T-helper 9 cell (primary cell): Measurements from ENCODE around the gene C8A.

Source experiments
- DNase-seq: peaks from one replicate; pipeline ENCODE4 v3.0.0-alpha.2; 2020

The C8A gene

GRCh38 chr1:56897150-56898004 lies 42.8 kb downstream of the C8A start:
- no peak for DNase-seq

- no peak for DNase-seq
These were observed 43.4 kb downstream of the C8A start for GRCh38 chr1:56898005-56898373.

GRCh38 chr1:56898879-56899278 lies 44.3 kb downstream of the C8A start:
- no peak for DNase-seq

GRCh38 chr1:56901716-56902115 lies 47.1 kb downstream of the C8A start:
- DNase-seq: no peak

GRCh38 chr1:56903778-56904177 lies 49.2 kb downstream of the C8A start:
- no peak for DNase-seq

- no peak for DNase-seq
These were observed 50.2 kb downstream of the C8A start for GRCh38 chr1:56904663-56905397.

GRCh38 chr1:56905667-56906066 lies 51.1 kb downstream of the C8A start:
- no peak for DNase-seq

GRCh38 chr1:56908619-56909221 lies 54.1 kb downstream of the C8A start:
- DNase-seq: no peak

- DNase-seq: no peak
These were observed 55.9 kb downstream of the C8A start for GRCh38 chr1:56910441-56910985.

GRCh38 chr1:56911098-56911938 lies 56.7 kb downstream of the C8A start:
- DNase-seq: no peak

- DNase-seq: no peak
These were observed 57.7 kb downstream of the C8A start for GRCh38 chr1:56912325-56912724.

- DNase-seq: no peak
These were observed 61.4 kb downstream of the C8A start for GRCh38 chr1:56915960-56916359.

GRCh38 chr1:56916630-56917029 lies 62.0 kb downstream of the C8A start:
- DNase-seq: no peak

GRCh38 chr1:56917356-56917755 lies 62.8 kb downstream of the C8A start:
- no peak for DNase-seq

- no peak for DNase-seq
These were observed 66.0 kb downstream of the C8A start for GRCh38 chr1:56920591-56921001.

- no peak for DNase-seq
These were observed 66.9 kb downstream of the C8A start for GRCh38 chr1:56921479-56921878.

- no peak for DNase-seq
These were observed 67.5 kb downstream of the C8A start for GRCh38 chr1:56922070-56922469.

- no peak for DNase-seq
These were observed 67.9 kb downstream of the C8A start for GRCh38 chr1:56922507-56922906.

GRCh38 chr1:56923201-56923600 lies 68.6 kb downstream of the C8A start:
- DNase-seq: no peak

GRCh38 chr1:56924116-56924515 lies 69.5 kb downstream of the C8A start:
- no peak for DNase-seq

GRCh38 chr1:56925193-56925592 lies 70.6 kb downstream of the C8A start:
- DNase-seq: no peak

- no peak for DNase-seq
These were observed 72.6 kb downstream of the C8A start for GRCh38 chr1:56927171-56927570.

GRCh38 chr1:56927986-56928385 lies 73.4 kb downstream of the C8A start:
- no peak for DNase-seq
